Kidney epithelial cell (primary cell): ENCODE results near the gene PLCB2. TPM values are rescaled to one million over a fixed set of nuclear protein-coding genes. Genes with fewer than 3 reads are reported as not detected.

Experiments used
- DNase-seq: peaks from one replicate; pipeline ENCODE4 v3.0.0-alpha.2; 2010; ENCODE audit warnings: low read depth
- H3K27me3 ChIP-seq: 2 replicates; pipeline ENCODE4 v1.6.0; 2011; ENCODE audit warnings: low read length; ENCODE audit not compliant: control insufficient read depth, insufficient read depth
- H3K36me3 ChIP-seq: 2 replicates; pipeline ENCODE4 v1.5.1; 2011; ENCODE audit warnings: low read length; ENCODE audit not compliant: control insufficient read depth, insufficient read depth
- H3K4me3 ChIP-seq: 2 replicates; pipeline ENCODE4 v1.5.1; 2011; ENCODE audit warnings: low read depth, mild to moderate bottlenecking, control low read depth, low read length
- CTCF ChIP-seq: IDR thresholded peaks from 2 replicates; pipeline ENCODE4 v1.5.1; 2011; ENCODE audit warnings: mild to moderate bottlenecking, moderate library complexity, low read length, control low read depth, inconsistent platforms; ENCODE audit not compliant: insufficient read depth, poor library complexity, severe bottlenecking
- total RNA-seq: library from RNA; depleted of rRNA; stranded (reverse); fragments of >200 nt; gene quantifications from 2 replicates; pipeline ENCODE4 v1.2.3, GENCODE V29; 2015

The PLCB2 gene
- 0.68 and 1.5 TPM in 2 replicates for total RNA-seq

DNA sequence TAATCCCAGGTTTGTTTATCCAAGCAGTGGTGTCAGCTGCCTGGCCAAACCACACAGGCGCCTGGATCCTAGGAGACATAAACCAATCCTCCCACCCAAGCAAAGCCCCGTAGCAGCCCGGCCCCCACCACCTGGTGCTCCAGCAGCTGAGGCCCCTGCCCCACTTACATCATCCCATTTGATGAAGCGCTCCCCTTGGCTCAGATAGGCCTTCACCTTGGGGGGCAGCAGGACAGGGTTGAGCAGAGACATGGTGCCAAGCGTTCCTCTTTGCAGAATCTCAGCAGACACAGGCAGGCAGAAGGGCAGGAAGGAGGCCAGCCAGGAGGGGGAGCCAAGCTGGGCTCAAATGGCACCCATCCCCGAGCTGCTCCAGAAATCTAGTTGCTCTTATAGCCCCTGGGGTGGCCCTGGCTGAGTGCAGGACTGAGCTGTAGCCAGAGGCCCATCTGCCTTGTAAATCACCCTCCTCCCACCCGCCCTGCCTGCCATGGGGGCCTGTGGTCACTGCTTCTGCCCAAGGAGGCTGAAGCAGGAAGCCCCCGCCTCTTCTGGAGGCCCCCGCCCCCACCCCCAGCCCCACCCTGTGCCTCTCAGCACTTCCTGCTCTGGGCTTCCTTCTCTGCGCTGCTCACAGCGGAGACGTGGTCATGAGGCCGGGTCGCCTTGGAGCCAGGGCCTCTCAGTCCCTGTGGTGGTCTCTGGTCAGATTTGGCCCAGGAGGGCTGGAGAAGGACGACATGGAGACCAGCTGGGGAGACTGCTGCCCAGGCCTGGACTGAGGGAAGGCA, at the start of gene PLCB2:
Gene PLCB2, minus strand, starts transcription at position 515 of the 791 bp plus-strand sequence. Its CDS starts 263 bp downstream, at position 252.
- DNase-seq = no peak
- Histone ChIP-seq H3K27me3 (peaks cover 37% of the 10 kb centered on the region), H3K36me3 (no peaks in the 10 kb centered on the region), H3K4me3 (no peak within 1 kb of the TSS)
- TF ChIP-seq CTCF = peak; percentile 33

DNA sequence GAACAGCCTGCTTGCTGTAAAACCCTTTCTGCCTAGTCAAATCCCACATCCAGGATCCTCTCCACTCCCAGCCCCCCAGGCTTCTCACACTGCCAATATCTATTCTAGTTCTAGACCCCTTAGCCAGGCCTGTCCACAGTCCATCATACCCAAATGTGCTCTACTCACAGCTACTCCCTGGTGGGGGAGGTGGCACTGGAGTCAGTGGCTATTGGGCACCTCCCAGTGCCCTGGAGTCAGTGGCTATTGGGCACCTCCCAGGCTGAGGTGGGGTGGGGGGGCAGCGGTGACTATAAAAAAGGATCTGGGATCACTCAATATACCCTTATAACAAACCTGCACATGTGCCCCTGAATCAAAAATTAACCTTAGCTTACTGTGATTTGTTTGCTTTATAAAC, 49.5 kb upstream of the PLCB2 start:
- H3K27me3 ChIP-seq = peaks cover 34% of the 10 kb centered on the region
- no peak overlapping the region for H3K4me3 ChIP-seq
- no peak for DNase-seq
- no peaks in the 10 kb centered on the region for H3K36me3 ChIP-seq
- no peak for TF ChIP-seq CTCF

GRCh38 chr15:40355976-40356585, 48.3 kb upstream of the PLCB2 start:
- no peak for DNase-seq
- no peak for TF ChIP-seq CTCF
- peaks cover 24% of the 10 kb centered on the region for H3K27me3 ChIP-seq

GRCh38 chr15:40354408-40355171, 46.9 kb upstream of the PLCB2 start:
- peak; percentile 74 for TF ChIP-seq CTCF
- Histone ChIP-seq H3K27me3 (peaks cover 24% of the 10 kb centered on the region), H3K36me3 (no peaks in the 10 kb centered on the region), H3K4me3 (no peak overlapping the region)
- no peak for DNase-seq

More at GRCh38 chr15:40355976-40356585, 48.3 kb upstream of the PLCB2 start:
- Histone ChIP-seq H3K4me3 (no peak overlapping the region), H3K36me3 (no peaks in the 10 kb centered on the region)

- no peak for TF ChIP-seq CTCF
- Histone ChIP-seq H3K36me3 (no peaks in the 10 kb centered on the region), H3K4me3 (no peak overlapping the region), H3K27me3 (peaks cover 18% of the 10 kb centered on the region)
- DNase-seq = no peak
Measured at GRCh38 chr15:40353697-40354096, 46.0 kb upstream of the PLCB2 start.
